ENCODE measurements around the gene SDC3.

GRCh38 chr1:30853350-30853749 lies 55.2 kb downstream of the SDC3 start:
- TF ChIP-seq CTCF (IDR thresholded peaks at IDR 0.05) (no peak), POLR2A (IDR thresholded peaks at IDR 0.05) (no peak)

All from heart left ventricle (tissue), 13 donors.